HG02798 (cell line): ENCODE data around the gene RS1.

Experiments used
- ATAC-seq: cut with Tn5 transposase; IDR thresholded peaks from one replicate; pipeline ENCODE4 v1.9.1; 2021; ENCODE audit warnings: mild to moderate bottlenecking; ENCODE audit not compliant: unreplicated experiment, poor library complexity

Gene RS1

GRCh38 chrX:18672008-18672407 is at the start of gene RS1:
Gene RS1, minus strand, starts transcription at chrX:18672108. Its CDS starts 40 bp downstream, at chrX:18672068.
- no peak for ATAC-seq

GRCh38 chrX:18719852-18720251 is 47.9 kb upstream of the RS1 start:
- ATAC-seq, result no peak

- ATAC-seq, result no peak
Measured at GRCh38 chrX:18714910-18715309, 43.0 kb upstream of the RS1 start.

- ATAC-seq, result no peak
Measured at GRCh38 chrX:18709833-18710232, 37.9 kb upstream of the RS1 start.

- no peak for ATAC-seq
Measured at GRCh38 chrX:18707426-18708049, 35.6 kb upstream of the RS1 start, which contains the start of gene PPEF1. Gene PPEF1, plus strand, starts transcription at chrX:18707645. Its CDS starts 136 bp downstream, at chrX:18707781.

DNA sequence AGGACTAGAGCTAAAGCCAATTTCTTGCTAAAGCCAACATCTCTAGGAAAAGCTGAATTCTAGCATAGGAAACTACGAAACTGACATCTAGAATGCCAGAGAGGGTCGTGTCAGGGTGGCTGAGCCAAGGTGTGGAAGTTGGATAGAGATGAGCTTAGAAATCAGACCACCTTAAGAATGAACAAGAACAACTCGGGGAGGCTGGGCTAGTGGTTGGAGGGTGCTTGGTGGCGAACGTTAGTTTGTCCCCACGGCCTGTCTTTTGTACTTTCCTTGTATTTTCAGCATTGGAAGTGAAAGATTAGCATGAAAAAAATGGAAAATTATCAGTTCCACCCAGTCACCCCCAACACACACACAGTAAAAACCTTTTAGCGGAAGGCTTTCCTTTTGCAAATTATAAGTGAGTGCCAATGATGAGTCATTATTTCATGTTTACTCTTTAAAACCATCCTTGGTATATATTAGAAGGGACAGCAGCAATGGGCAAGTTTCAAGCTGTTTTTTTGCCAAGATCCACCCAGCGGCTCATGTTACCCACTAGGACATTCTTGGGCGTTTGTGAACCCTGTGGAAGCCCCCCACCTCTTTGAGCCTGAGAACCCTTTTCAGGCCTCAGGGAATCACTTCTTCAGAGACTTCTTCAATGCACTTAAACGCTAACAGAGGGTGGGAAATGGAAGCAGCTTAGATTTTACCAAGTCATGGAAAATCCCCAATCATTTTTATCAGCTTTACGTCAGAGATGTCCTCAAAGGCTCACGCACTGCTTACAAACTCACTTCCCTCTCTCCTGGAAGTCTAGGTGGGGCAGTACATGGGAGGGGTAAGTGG is 30.7 kb upstream of the RS1 start:
- no peak for ATAC-seq

GRCh38 chrX:18701621-18702361 is 29.9 kb upstream of the RS1 start:
- no peak for ATAC-seq

DNA sequence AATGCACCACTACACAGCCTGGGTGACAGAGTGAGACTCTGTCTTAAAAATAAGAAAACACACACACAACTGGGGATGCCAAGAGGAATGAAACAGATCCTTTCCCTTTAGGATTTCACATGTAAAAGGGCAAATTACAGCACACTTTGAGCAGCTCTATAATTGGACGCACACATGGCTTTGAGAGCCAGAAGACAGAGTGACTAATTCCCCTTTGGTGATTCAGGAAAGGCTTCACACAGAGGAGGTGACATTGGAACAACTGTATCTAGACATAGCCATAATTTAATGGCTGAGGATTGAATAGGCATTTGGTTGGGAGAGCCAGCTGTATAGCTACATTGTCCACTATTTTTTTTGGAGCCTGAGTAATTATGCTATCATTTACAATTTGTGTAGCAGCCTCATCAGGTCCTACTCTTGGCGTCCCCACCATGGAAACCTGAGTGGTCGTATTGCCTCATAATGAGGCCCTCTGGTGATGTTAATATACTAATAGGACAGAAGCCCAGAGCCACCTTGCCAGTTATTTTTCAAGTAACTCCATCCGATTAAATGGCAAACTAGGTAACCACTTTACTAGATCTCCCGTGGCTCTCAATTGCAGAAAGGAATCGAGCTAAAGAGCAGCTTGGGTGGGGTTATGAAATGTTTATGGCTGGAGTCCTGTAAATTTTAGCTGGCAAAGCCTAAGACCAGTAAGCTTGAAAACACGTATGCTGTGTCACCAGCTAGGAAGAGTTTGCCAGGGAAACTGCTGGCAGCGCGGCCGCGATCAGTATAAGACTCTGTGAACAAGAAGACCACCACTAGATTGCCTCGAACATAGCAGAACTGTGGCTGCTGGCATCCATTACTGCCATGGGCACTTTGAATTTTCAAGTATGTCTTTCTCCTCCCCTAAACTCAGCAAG is 27.1 kb upstream of the RS1 start:
- ATAC-seq, result no peak

DNA sequence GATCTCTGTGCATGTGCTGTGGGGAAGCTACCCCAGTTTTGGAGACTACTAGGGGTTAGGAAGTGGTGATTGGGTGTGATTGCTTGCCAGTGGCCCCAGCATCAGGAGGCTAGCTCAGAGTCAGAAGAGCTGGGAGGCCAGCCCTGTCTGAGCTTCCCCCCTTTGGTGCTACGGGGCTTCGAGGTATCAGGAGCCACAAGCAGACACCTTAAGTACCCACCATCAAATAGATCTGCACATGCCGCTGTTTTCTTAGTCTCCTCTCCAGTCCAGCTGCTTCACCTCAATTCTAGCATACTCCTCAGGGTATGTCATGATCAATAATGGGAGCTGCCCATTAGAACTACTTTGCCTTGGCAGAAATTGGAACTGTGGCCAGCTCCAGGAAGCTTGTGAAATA is 24.7 kb upstream of the RS1 start:
- ATAC-seq, result no peak

- no peak for ATAC-seq
Measured at GRCh38 chrX:18692541-18692940, 20.6 kb upstream of the RS1 start.

GRCh38 chrX:18691431-18691830 is 19.5 kb upstream of the RS1 start:
- no peak for ATAC-seq

GRCh38 chrX:18687856-18688495 is 16.1 kb upstream of the RS1 start:
- ATAC-seq, result no peak

DNA sequence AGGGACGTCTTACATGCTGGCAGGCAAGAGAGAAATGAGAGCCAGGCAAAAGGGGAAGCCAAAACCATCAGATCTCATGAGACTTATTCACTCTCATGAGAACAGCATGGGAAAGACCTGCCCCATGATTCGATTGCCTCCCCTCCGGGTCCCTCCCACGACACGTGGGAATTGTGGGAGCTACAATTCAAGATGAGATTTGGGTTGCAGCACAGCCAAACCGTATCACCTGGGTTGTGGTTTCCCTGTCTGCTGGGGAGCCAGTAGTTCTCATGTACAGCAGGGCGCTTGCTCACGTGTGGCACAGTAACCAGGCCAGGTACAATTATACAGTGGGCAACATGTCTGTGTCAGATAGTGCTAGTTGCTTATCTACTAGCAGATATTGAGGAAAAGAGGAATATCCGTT is 11.1 kb upstream of the RS1 start:
- ATAC-seq, result no peak

DNA sequence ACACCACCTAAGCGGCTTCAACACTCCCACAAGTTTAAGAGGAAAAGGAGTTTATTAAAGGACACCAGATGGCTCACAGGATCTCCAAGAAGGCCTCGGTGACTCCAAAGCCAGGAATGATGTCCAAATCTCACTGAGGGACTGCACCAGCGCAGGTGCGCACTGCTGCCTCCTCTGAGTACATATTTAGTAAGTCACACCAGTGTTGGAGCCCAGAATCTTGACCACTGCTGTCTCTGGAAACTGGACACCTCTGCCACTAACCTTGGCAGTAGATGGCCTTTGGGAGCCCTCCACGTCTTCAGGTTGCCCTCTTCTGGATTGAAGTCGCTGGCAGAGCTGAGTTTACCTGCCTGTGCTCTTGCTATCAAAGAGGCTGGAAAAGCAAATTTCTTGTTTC is 10.1 kb upstream of the RS1 start:
- ATAC-seq, result no peak

GRCh38 chrX:18677161-18677869 is 5.4 kb upstream of the RS1 start:
- ATAC-seq, result no peak

GRCh38 chrX:18676470-18676869 is 4.6 kb upstream of the RS1 start:
- no peak for ATAC-seq

DNA sequence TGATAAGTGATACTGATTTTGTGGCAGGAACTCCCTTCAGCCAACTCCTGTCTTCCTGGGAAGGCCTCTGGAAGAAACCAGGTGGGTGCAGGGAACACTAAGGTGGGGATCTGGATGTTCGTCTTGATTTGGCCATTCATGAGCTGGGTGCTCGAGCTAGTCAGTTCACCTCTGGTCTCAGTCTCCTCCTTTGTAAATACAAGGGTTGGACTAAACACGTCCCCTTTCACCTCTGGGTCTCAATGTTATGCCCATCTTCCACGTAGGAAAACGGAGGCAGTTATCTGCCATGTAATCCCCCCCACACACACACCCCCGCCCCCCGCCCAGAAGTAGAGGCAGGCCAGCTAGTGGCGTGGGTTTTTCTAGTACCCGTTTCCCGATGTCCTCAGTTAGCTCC is 4.1 kb upstream of the RS1 start:
- no peak for ATAC-seq

- ATAC-seq, result peak; percentile 91
Measured at GRCh38 chrX:18674788-18675735, 3.2 kb upstream of the RS1 start.
